Stimulated activated CD4-positive, alpha-beta T cell treated with anti-CD3 and anti-CD28 coated beads, Interleukin-12 subunit alpha, Interleukin-12 subunit beta, amount 100 ng/mL, for 4 hours (primary cell): Measurements from ENCODE around the gene IQCB1.
"Not testable (repeated sequence)": the region's sequence is repeated elsewhere in the genome, so short reads cannot be mapped to it uniquely, and the experiment has no call there.

Source experiments
- DNase-seq: peaks from one replicate; pipeline ENCODE4 v3.0.0-alpha.2; 2020

Gene IQCB1

GRCh38 chr3:121743106-121743505, 91.8 kb downstream of the IQCB1 start:
- DNase-seq, result not testable (repeated sequence)

GRCh38 chr3:121740896-121741295, 94.0 kb downstream of the IQCB1 start:
- no peak for DNase-seq

GRCh38 chr3:121739902-121740301, 95.0 kb downstream of the IQCB1 start:
- DNase-seq, result no peak

- no peak for DNase-seq
Measured at GRCh38 chr3:121737644-121738043, 97.2 kb downstream of the IQCB1 start.

GRCh38 chr3:121736112-121736511, 98.7 kb downstream of the IQCB1 start:
- DNase-seq, result no peak

GRCh38 chr3:121735047-121735696, 99.7 kb downstream of the IQCB1 start:
- DNase-seq, result no peak

- DNase-seq, result no peak
Measured at GRCh38 chr3:121730940-121731687, 103.7 kb downstream of the IQCB1 start.

GRCh38 chr3:121724130-121724529, 110.7 kb downstream of the IQCB1 start:
- no peak for DNase-seq

- no peak for DNase-seq
Measured at GRCh38 chr3:121723485-121723884, 111.4 kb downstream of the IQCB1 start.

GRCh38 chr3:121722411-121722810, 112.4 kb downstream of the IQCB1 start:
- no peak for DNase-seq

- no peak for DNase-seq
Measured at GRCh38 chr3:121720163-121720562, 114.7 kb downstream of the IQCB1 start.
